GM19372 (cell line): ENCODE data around the gene SUPT7L.

Experiments used
- ATAC-seq: cut with Tn5 transposase; IDR thresholded peaks from one replicate; pipeline ENCODE4 v1.9.1; 2021; ENCODE audit warnings: mild to moderate bottlenecking, low read depth, moderate library complexity; ENCODE audit not compliant: unreplicated experiment

Gene SUPT7L, protein sequence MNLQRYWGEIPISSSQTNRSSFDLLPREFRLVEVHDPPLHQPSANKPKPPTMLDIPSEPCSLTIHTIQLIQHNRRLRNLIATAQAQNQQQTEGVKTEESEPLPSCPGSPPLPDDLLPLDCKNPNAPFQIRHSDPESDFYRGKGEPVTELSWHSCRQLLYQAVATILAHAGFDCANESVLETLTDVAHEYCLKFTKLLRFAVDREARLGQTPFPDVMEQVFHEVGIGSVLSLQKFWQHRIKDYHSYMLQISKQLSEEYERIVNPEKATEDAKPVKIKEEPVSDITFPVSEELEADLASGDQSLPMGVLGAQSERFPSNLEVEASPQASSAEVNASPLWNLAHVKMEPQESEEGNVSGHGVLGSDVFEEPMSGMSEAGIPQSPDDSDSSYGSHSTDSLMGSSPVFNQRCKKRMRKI

DNA sequence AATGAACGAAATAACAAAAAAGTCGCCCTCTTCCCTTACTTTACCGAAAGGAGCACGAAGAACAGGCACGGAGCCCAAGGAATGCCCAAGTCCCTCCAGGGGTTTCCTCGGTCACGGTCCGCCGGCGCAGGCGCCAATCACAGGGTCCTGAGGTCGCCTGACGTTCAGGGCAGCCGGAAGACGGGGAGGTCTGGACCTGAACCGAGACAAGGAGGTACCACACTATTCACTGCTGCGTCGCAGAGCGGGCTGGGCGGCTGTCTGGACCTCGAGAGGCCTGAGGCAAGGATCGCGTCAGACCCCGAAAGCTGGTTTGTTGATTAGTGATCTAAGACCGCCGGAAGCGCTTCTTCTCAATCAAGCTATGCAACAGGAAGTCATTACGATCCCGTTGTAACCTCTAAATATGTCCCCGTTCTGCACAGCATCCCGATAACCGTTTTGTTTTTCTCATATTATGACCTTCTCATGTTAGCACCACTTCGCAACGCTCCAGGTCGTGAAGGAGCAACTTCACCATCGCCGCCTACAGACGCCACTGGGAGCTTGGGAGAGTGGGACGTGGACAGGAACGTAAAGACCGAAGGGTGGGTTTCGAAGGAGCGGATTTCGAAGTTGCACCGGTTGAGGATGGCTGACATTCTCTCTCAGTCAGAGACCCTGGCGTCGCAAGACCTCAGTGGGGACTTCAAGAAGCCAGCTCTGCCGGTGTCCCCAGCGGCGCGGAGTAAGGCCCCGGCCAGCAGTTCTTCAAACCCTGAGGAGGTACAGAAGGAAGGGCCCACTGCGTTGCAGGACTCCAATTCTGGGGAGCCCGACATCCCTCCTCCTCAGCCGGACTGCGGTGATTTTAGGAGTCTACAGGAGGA lies at the start of gene SUPT7L, which contains the start of gene SLC4A1AP:
TSS of gene SUPT7L (minus strand) at position 330 of the 869 bp plus-strand sequence. CDS start 1,422 bp downstream, outside the sequence.
TSS of gene SLC4A1AP (plus strand) at position 605 of the 869 bp plus-strand sequence. CDS start at position 631, 26 bp downstream.
- ATAC-seq: peak; percentile 72

DNA sequence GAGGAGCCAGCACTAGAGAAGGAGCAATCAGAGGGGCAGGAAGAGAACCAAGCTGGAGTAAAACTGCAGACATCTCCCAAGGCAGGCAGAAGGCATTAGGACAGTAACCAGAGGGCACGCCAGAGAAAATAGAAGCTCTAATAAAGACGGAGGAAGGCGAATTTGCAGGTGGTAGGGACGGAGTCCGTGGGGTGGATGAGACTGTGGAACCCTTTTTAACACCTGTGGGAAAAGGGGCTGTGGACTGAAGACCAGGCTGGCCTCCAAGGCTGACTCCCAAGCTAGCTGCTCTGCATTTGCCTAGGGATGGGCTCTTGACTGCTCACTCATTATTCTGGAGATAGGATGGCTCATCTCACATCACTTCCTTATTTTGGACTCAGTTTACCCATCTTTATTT lies 49.8 kb upstream of the SUPT7L start:
- no peak for ATAC-seq

DNA sequence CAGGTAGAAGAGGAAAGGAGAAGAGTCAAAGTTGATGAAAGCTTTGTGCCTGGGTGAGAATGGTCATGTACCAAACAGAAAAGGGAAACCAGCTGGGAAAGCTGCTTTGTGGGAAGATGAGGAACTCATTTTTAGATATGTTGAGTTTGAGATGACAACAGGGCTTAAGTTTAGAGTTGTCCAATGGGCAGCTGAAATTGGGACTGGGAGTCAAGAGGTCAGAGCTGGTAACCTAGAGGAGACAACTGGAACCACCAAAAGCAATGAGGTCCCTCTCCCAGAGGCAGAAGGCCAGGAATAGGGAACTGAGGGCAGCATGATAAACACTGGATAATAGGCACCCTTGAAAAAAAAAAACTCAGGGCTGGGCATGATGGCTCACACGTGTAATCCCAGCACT lies 49.1 kb upstream of the SUPT7L start:
- ATAC-seq: no peak

DNA sequence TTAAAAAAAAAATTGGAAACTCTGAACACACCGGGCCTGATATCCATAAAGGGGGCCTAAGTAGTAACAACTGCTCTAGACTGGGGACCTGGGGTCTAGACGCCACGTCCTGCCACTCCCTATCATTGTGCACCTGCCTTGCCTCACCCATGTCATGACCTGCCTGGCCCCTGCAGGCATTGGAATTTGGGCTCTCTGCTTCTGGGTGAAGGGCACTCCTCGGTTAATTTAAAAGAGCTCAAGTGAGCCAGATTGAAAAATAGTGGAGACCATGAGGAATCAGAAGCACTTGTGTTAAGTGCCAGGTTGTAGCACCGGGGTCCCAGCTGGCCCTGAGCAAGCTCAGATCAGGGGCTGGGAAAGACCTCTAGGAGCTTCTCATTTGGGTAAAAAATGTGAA lies 48.4 kb upstream of the SUPT7L start:
- no peak for ATAC-seq

DNA sequence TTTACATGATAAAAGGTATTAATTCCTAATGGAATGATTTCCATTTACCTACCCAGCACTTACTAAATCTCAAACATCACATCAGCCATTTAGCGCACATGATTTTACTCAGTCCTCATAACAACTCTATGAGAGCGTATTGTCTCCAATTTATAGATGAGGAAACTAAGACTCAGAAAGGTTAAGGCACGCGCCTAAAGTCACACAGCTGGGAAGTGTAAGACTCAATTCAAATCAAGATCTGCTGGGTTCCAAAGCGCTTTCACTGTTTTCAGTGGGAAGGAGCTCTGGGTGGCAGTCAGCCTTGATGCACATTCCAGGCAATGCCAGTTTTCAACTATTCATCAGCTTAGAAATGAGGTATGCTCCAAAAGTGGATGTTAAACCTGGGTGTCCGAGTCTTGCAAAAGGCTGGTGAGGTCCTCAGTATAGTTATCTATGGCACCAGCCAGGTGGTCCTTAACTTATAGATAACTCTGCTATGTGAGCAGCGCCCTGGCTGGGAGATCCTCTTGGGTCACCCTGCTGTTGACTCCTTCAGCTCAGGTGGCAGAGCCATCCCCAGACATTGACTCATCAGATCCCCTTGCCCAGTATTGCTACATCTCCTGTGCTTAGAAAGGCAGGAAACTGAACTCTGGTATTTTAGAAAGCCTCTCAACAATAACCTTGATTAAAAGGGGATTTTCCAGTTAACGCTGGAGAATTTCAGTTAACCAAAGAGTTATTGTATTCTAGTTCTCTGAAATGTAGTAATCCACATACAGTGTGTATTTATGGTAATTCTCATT lies 47.4 kb upstream of the SUPT7L start:
- no peak for ATAC-seq

DNA sequence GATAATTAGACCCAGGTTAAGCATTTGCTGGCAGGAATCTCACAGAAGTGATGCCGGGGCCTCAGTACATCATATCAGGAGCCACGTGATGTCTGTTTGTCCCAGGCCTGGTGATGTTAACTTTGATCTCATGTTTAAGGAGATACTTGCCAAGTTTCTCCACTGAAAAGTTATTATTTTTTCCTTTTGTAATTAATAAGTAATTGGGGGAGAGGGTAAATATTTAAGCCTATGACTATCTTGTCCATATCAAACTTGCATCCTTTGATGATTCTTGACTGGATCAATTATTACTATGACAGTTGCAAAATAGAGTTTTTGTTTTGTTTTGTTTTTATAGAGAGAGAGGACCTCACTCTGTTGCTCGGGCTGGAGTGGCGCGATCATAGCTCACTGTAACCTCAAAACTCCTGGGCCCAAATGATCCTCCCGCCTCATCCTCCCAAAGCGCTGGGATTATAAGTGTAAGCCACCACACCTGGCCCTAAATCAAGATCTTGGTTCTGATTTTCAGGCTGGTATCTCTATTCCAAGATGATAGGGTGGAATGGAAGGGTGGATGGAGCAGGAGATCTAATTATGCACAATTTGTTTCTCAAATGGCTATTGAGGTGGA lies 46.7 kb upstream of the SUPT7L start:
- ATAC-seq: no peak

DNA sequence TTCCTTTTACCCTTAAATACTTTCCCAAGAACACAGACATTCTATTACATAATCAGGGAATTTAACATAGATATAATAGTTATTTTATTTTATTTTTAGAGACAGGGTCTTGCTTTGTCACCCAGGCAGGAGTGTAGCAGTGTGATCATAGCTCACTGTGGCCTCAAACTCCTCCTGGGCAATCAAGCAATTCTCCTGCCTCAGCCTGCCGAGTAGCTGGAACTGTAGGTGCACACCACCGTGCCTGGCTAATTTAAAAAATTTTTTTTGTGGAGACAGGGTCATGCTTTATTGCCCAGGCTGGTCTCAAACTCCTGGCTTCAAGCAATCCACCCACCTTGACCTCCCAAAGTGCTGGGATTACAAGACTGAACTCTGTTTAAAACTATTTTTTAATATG lies 45.9 kb upstream of the SUPT7L start:
- no peak for ATAC-seq

DNA sequence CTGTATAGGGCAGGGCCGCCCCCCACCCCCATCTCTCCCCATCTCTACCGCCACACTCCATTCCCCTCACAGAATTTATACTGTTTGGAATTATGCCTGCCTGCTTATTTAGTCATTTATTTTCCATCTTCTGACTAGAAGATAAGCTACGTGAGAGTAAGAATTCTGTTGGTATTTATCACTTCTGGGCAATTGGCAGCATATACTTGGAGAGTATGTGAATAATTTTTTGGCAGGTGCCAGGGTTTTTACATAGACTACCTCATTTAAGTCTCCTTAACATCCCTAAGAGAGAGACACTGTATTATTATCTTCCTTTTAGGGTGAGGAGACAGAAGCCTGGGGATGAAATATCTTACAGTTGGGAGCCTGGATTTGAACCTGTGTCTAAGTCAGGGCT lies 45.3 kb upstream of the SUPT7L start:
- no peak for ATAC-seq

DNA sequence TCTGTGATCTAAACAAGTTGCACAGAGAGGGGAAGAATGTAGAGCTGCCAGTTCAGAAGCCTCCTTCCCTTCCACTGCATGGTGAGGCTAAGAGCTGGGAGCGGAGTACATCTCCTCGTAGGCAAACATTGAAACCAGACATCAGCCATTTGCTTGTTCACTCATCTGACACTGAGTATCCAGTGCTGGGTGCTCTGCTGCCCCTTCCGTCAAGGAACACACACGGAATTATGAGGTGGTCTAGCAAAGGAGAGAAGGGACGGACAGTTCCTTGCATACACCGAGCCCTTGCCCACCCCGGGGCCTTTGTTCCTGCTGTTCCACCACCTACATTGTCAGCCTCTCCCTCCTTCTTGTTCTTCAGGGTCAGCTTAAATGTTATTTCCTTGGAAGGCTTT lies 44.8 kb upstream of the SUPT7L start:
- no peak for ATAC-seq

DNA sequence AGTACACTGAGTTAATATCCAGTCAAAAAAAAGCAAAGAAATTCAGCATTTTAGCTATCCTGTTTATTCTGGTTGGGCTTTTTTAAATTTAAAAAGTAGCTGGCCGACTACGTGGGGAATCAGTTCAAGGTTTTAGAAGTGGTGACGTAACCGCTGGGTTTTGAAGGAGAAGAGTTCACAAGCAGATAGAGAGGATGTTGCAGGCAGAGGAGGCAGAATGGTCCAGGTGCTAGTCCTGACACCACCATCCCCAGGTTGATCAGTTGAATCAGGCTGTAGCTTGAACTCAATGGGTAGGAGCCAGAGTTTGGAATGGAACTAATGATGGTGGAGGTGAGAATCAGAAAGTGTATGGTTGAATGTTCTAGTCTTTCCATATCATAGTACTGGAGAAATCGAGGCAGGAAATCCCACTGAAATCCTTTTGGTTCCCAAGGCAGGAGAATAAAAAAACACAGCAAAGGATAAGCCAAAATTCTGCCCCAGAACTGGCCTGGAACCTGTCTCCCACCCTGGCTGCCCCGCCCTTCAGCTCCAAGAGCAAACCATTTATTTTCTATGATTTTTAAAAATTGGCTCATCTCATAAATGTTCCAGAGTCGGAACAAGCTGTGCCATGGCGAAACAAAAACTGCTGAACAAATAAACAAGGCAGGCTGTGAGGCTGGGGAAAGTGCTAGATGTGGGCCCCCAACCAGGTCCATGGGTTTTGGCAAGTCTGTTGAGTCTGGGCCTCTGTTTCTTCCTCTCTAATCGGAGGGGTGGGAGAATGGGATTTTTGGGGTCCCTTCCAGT lies 44.2 kb upstream of the SUPT7L start:
- no peak for ATAC-seq

DNA sequence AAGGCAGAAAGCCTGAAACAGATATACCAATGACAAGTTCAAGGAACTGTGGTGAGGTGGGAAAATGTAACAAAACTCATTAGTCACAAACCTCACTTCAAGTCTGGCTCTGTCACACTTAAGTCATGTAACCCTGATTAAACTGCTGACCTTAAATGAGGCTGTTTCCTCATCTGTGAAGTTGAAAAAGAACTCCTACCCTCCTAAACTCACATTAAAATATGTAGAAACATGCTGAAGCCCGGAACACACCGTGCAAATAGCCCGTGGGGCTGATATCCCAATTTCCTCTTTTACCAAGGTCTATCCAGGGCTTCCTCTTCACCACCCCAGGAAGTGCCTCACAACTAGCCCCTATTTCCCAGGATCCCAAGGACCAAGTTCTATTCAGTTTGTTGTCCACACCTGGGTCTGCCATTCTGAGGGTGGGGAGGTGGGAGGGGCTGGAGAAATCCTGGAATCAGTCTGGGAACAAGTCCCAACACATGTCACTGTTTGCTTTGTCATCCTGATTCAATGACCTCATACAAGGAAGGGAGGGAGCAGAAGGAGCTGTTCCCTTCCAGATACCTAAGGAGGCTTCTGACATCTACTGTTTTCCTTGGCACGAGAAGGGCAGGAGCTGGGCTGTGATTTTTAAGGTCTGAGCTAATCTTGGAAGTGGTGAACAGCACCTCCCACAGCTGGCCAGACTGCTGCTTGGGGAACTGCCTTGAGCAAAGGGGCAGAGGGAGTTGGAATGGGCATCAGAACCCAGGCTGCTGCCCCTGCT lies 42.6 kb upstream of the SUPT7L start:
- ATAC-seq: no peak

DNA sequence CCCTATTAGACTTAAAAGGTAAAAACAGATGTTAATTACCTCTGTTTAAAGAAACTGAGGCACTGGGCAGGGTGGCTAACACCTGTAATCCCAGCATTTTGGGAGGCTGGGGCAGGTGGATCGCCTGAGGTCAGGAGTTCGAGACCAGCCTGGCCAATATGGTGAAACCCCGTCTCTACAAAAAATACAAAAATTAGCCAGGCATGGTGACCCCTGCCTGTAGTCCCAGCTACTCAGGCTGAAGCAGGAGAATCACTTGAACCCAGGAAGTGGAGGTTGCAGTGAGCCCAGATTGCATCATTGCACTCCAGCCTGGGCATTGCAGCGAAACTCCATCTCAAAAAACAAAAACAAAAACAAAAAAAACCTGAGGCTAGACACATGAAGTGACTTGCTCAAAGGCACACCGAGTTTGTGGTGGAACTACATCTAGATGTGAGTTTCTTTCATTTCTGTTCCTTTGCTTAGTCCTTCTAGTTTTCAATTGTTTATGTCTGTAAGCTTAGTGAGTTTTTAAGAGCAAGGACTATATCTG lies 41.0 kb upstream of the SUPT7L start:
- ATAC-seq: no peak

DNA sequence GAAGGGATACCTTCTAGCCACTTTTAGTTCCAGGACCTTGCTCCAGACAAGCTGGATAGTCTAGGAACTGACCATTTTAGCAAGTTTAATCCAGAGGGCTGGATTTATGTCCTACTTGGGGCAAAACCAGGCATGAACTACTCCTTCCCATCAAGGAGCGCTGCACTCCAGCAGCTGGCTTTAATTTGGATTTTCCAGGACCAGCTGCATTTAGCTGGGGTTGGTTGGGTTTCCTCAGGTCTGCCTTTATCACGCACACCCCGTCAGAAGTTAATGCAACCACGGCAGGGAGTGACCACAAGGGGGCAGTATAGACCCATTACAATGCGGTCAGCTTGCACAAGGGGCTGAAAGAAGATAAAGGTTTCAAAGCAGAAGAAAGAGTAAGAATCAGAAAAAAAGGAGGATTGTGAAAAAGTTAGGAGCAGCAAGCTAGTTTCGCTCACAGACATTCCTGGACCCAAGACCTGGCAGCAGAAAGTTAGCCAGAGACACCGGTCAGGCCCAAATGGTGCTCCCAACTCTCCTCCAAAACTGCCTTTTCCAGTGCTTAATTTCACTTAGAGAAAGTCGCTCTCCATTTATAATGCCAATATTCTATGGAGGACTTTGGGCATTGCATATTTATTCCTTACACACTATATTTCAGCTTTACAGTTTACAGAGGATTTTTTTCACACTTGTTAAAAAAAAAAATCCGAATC lies 40.4 kb upstream of the SUPT7L start:
- no peak for ATAC-seq

DNA sequence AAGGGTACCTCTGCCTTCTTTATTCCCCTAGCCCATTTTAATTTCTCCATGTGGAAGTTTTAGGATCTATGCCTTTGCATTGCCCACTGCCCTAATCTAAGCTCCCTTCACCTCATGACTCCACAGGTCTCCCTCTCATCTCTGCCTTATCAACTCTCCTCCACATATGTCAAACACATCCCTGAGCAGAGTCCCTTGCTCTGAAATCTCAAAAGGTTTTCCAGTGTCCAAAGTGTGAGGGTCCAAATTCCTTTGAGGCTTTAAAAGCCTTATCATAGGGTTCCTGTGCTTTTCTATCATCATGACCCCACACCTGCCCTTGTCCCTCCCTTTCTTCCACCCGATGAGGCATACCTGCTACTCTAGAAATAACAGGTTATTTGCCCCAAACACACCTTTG lies 38.9 kb upstream of the SUPT7L start:
- ATAC-seq: no peak

DNA sequence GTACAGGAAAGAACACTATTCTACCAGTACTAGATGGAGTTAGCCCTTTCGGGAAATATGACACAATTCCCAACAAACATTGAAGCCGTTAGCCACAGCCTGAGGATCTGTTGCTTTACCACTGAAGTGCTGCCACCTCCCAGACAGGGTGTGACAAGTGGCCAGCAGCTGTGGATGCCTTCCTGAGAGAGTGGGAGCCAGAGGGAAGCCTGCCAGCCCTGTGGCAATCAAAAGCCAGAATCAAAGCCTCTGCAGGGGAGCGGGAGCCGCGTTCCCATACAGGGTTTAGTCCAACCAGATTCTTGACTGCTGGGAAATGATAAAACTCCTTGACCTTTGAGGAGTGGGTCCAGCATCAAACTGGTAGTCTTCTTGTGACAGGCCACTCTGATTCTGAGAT lies 38.3 kb upstream of the SUPT7L start:
- ATAC-seq: no peak

DNA sequence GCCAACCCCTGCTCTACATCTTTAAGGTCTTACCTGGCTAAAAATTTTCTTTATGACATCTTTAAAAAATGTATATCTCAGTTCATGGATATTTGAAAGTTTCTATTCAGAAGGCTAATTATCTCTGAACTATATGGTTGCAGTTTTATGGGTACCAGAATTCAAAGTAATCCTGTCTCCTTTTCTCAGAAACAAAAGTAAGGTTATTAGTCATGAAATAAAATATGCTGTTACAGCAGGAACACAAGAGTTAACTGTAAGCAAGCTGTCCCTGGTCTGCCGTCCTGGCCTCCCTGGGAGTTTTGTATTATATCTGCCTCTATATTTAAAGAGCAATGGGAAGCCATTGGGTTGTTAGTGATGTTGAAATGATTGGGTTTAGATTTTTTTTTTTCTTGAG lies 34.2 kb upstream of the SUPT7L start:
- no peak for ATAC-seq

DNA sequence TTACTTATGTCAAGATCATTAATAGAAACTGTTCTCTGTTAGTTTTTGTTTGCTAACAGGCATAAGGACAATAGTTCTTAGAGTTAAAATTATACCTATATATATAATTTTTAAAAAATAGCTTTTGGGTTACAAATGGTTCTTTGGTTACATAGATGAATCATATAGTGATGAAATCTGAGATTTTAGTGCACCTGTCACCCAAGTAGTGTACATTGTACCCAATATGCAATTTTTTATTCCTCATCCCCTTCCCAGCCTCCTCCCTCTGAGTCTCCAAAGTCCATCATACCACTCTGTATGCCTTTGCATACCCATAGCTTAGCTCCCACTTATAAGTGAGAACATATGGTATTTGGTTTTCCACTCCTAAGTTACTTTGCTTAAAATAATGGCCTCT lies 26.6 kb upstream of the SUPT7L start:
- no peak for ATAC-seq

DNA sequence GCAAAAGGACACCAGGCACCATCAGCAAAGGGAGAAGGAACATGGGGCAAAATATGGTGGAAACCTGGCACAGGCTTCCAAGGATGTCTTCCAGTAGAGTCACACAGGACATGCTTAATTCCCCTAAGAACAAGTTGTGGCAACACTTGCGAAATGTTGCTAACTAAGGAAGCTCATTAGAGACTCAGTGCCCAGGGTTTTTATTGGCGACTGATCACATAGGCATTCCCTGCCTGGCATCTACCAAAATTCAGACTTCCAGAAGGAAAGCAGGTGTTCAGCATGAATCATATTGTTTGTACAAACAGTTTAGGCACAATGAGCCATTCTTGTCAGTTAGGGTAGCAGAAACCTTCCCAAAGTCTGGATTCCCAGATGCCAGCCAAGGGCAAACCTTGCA lies 26.0 kb upstream of the SUPT7L start:
- ATAC-seq: no peak
